Stimulated activated CD8-positive, alpha-beta memory T cell treated with anti-CD3 and anti-CD28 coated beads, Interleukin-4, amount 100 ng/mL, for 48 hours (primary cell): Measurements from ENCODE around the gene RMND5B.

Source experiments
- DNase-seq: peaks from one replicate; pipeline ENCODE4 v3.0.0-alpha.2; 2020

RMND5B gene

GRCh38 chr5:178136990-178137389 lies 6.2 kb downstream of the RMND5B start:
- DNase-seq: no peak

GRCh38 chr5:178137991-178138390 lies 7.2 kb downstream of the RMND5B start:
- DNase-seq: no peak

GRCh38 chr5:178141550-178141949 lies 10.7 kb downstream of the RMND5B start:
- no peak for DNase-seq

- DNase-seq: no peak
Measured at GRCh38 chr5:178142642-178143041, 11.8 kb downstream of the RMND5B start.

- DNase-seq: no peak
Measured at GRCh38 chr5:178143246-178143645, 12.4 kb downstream of the RMND5B start.

- no peak for DNase-seq
Measured at GRCh38 chr5:178143901-178144300, 13.1 kb downstream of the RMND5B start.

GRCh38 chr5:178145965-178146820 lies 15.4 kb downstream of the RMND5B start:
- DNase-seq: peak; percentile 81

GRCh38 chr5:178147406-178147805 lies 16.6 kb downstream of the RMND5B start:
- DNase-seq: no peak

GRCh38 chr5:178149199-178149932 lies 18.6 kb downstream of the RMND5B start:
- peak; percentile 43 for DNase-seq

GRCh38 chr5:178150977-178151734 lies 20.3 kb downstream of the RMND5B start:
- no peak for DNase-seq

GRCh38 chr5:178152491-178153444 lies 22.0 kb downstream of the RMND5B start:
- DNase-seq: no peak

- DNase-seq: peak; percentile 99
Measured at GRCh38 chr5:178153530-178154340, 22.9 kb downstream of the RMND5B start, which contains the start of gene NHP2. TSS of gene NHP2 (minus strand) at chr5:178153885. CDS start at chr5:178153817, 68 bp downstream.

- DNase-seq: no peak
Measured at GRCh38 chr5:178155065-178155464, 24.3 kb downstream of the RMND5B start.

- no peak for DNase-seq
Measured at GRCh38 chr5:178160176-178160575, 29.4 kb downstream of the RMND5B start.

- DNase-seq: no peak
Measured at GRCh38 chr5:178162481-178162880, 31.7 kb downstream of the RMND5B start.

- DNase-seq: peak; percentile 99
Measured at GRCh38 chr5:178163772-178164735, 33.2 kb downstream of the RMND5B start.

GRCh38 chr5:178165581-178165980 lies 34.8 kb downstream of the RMND5B start:
- no peak for DNase-seq

GRCh38 chr5:178170455-178170854 lies 39.6 kb downstream of the RMND5B start:
- no peak for DNase-seq

GRCh38 chr5:178174456-178174855 lies 43.6 kb downstream of the RMND5B start:
- no peak for DNase-seq

- no peak for DNase-seq
Measured at GRCh38 chr5:178176791-178177190, 46.0 kb downstream of the RMND5B start.
